GM19324 (cell line): ENCODE measurements around the gene EFCAB13.
"Not testable (repeated sequence)": the region's sequence is repeated elsewhere in the genome, so short reads cannot be mapped to it uniquely, and the experiment has no call there.

Experiments used
- ATAC-seq: cut with Tn5 transposase; IDR thresholded peaks from one replicate; pipeline ENCODE4 v1.9.1; 2021; ENCODE audit warnings: mild to moderate bottlenecking, moderate library complexity; ENCODE audit not compliant: unreplicated experiment, low FRiP score

EFCAB13 gene

DNA sequence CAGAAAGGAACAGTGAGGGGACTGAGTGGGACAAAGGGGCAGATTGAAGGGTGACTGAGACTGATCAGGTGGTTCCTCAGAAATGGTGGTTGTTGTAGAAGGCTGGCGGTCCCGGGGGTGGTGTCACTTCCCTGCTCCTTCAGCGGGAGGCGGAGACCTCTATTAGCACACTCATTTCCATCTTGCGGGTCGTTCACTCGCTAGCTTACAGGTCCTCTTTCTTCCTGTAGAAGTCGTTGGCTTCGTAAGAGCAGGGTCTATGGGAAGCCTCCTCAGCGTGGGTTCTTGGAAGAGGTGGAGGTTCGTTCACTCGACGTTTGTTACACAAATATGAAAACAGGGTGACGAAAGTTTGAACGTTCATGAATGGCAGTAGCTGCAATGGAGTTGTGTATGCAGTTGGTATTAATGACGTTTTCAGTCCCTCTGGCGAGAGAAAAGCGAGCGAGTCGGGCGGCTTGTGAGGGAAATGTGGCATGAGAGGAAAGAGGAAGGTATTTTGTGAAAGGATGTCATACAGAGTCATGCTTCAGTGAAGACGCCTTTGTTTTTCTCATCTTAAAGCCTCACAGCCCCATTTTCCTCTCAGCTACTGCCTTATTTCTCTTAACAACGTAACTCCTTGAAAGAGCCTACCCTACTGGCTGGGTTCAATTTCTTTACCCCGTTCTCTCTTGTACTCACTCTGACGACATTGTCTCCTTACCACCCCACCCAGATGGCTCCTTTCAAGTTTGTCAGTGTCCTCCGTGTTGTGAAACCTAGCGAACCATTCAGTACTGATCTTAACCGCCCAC lies 667 bp downstream of the EFCAB13 start:
- ATAC-seq, result peak; percentile 40

DNA sequence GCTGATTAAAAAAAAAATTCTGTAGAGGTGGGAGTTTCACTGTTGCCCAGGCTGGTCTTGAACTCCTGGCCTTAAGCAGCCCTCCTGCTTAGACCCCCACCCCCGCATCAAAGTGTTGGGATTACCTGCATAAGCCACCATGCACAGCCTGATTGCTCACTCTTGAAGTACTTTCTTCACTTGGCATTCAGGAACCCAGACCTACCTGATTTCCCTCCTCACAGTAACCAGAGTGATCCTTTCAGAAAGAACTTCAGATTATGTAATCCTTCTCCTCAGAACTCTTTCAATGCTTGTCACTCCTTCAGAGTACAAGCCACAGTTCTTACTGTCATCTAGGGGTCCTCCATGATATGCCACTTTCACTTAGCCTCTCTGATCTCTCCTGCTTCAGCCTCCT lies 1.4 kb downstream of the EFCAB13 start:
- ATAC-seq, result no peak

DNA sequence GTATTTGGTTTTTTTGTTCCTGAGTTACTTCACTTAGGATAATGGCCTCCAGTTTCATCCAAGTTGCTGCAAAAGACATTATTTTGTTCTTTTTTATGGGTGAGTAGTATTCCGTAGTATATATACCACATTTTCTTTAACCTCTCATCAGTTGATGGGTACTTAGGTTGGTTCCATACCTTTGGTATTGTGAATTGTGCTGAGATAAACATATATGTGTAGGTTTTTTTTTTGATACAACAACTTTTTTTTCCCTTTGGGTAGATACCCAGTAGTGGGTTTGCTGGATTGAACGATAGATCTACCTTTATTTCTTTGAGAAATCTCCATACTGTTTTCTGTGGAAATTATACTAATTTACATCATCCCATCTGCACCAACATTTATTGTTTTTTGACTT lies 6.8 kb downstream of the EFCAB13 start:
- ATAC-seq, result no peak

DNA sequence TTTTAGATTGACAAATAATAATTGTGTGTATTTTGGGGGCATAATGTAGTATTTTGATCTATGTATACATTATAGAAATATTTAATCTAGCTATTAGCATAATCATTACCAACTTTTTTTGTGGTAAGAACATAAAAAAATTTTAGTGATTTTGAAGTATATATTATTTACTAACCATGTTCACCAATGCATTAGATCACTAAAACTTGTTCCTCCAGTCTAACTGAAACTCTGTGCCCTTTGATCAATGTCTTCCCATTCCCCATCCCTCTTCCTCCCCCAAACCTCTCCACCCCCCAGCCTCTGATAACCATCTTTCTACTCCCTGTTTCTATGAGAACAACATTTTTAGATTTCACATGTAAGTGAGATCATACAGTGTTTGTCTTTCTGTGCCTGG lies 8.5 kb downstream of the EFCAB13 start:
- ATAC-seq, result no peak

DNA sequence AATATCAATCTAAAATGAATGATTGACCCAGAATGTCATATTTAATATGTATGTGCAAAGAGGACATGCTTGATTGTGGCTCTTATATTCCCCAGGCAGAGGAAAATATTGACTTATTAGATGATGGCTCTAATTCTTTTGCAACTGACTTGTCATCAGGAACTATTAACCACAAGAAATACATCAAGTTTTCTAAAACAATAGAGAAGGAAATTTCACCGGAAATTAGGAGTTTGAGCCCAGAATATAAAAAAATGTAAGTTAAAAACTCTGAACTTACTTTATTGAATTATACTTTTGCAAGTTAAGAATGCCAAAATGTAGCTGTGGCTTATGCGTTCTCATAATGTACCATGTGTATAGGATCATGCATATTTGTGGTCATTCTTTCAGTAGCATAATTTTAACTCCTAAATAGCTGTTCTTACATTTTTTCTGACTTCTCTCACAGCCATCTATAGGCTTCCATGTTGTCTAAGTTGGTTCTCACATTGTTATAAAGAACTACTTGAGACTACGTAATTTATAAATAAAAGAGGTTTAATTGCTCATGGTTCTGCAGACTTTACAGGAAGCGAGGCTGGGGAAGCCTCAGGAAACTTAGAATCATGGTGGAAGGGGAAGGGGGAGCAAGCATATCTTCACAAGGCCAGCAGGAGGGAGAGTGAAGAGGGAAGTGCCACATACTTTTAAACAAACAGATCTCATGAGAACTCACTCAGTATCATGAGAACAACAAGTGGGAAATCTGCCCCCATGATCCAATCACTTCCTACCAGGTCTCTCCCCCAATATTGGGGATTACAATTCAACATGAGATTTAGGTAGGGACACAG lies 11.6 kb downstream of the EFCAB13 start:
- ATAC-seq, result no peak

DNA sequence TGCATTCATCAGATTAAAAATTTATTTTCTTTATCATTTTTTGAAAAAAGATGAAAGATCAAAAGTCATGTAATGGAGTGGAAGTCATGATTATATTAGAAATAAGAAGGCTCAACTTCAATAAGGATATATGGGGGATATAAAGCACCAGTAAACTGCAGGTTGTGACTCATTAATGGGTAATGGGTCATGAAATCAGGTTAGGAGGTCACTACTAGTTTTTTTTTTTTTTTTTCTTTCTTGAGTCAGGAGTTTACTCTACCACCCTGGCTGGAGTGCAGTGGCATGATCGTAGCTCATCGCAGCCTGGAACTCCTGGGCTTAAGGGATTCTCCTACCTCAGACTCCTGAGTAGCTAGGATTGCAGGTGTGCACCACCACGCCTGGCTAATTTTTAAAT lies 14.3 kb downstream of the EFCAB13 start:
- no peak for ATAC-seq

DNA sequence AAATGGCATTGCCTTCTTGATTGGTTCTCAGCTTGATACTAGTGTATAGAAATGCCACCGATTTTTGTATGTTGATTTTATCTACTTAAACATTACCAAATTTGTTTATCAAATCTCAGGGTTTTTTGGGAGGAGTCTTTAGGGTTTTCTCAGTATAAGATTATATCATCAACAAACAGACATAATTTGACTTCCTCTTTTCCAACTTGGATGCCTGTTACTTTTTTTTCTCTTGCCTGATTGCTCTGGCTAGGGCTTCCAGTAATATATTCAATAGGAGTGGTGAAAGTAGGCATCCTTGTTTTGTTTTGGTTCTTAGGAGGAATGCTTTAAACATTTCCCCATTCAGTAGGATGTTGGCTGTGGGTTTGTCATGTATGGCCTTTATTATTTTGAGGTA lies 29.1 kb downstream of the EFCAB13 start:
- no peak for ATAC-seq

DNA sequence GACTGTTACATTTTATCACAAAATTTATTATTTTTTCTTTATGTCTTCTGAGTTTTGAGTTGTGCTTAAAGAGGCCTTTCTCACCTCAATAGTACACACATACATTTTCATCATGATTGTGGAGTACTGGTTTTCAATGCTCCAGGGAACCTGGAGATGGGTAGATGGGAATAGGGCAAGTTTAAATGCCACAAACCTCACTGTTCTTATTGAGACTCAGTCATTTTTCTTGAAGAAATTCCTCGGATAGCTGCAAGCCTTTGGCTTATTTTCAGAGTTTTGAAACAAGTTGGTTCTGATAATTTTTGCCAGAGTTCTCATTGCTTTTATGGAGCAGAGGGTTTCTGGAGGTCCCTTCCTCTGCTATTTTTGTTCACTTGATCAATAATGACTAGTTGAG lies 34.9 kb downstream of the EFCAB13 start:
- ATAC-seq, result no peak

DNA sequence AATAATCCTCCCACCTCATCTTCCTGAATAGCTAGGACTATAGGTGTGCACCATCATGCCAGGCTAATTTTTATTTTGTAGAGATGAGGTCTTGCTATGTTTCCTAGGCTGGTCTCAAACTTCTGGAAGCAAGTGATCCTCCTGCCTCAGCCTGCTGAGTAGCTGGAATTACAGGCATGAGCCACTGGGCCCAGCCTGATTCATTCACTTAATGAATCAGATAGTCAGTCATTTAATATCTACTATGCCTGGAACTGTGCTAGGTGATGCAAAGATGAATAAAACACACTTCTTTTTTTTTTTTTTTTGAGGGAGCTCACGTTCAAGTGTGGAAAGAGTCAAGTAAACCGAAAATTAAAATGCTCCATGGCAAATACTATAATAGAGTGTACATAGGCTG lies 39.4 kb downstream of the EFCAB13 start:
- ATAC-seq, result no peak

DNA sequence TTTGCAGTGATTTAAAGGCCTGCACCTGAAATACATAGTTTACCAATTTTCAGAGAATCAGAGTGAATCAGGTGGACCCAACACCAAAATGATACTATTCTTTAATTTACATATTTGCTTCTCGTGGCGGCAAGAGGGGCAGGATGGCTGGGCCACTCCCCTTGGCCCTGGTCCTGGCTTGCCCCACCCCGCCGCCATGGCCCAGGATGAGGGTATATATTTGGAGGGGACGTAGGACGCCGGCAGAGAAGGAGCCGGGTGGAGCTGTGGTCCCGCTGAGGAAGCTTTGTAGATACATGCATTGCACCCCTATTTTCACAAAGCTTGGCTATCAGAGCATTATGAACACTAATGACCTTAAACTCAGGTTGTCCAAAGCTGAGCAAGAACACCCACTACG lies 43.5 kb downstream of the EFCAB13 start:
- no peak for ATAC-seq

DNA sequence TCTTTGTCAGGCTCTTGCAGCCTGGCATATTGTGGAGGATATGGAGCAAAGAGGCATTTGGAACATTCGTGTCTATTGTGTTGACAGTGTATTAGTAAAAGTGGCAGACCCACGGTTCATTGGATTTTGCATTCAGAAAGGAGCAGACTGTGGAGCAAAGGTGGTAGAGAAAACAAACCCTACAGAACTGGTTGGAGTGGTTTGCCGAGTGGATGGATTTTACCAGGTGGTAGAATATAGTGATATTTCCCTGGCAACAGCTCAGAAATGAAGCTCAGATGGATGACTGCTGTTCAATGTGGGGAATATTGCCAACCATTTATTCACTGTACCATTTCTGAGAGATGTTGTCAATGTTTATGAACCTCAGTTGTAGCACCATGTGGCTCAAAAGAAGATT lies 44.5 kb downstream of the EFCAB13 start:
- no peak for ATAC-seq

DNA sequence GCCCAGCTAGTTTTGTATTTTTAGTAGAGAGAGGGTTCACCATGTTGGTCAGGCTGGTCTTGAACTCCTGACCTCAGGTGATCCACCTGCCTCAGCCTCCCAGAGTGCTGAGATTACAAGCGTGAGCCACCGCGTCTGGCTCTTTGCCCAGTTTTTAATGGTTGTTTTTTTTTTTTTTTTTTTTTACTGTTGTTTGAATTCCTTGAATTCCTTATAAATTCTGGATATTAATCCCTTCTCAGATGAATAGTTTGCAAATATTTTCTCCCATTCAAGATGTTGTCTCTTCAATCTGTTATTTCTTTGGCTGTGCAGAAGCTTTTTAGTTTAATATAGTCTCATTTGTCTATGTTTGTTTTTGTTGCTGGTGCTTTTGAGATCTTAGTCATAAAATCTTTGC lies 47.1 kb downstream of the EFCAB13 start:
- ATAC-seq, result not testable (repeated sequence)

DNA sequence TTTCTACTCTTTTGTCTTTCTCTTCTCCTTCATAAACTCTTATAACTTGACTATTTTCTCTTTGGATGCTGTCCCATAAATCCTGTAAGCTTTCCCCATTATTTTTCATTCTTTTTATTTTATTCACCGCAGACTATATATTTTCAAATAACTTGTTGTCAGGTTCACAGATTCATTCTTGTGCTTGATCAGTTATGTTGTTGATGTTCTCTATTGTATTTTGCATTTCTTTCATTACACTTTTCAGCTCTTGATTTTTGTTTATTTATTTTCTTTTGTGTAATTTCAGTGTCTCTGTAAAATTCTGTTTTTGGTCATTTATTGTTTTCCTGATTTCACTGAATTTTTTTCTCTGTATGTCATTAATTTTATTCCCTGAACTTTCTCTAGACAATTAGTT lies 49.2 kb downstream of the EFCAB13 start:
- no peak for ATAC-seq

DNA sequence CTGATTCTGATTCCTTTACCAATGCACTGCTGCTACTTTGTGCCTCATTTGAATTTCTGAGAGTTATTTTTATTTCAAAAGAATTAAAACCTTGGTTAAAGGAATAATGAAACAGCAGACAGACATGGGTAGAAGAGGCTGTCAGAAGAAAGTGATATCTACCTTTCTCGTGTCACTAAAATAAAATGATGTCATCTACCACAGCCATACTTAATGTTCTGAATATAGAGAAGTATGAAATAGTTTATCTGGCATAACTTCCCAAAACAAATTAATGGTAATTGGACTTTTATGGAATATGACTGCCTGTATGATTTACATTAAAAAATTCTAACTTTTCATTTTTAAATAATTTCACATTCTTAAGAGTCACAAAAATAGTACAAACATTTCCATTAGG lies 52.5 kb downstream of the EFCAB13 start:
- ATAC-seq, result no peak

DNA sequence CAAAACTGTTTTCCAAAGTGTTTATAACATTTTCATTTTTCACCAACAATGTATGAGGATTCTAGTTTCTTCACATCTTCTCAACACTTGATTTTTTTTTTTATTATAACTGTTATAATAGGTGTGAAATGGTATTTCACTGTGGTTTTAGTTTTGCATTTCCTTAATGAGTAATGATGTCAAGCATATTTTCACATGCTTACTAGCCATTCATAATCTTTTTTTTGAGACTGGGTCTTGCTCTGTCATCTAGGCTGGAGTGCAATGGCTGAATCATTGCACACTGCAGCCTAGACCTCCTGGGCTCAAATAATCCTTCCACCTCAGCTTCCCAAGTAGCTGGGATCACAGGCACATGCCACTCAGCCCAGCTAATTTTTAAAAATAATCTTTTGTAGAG lies 65.1 kb downstream of the EFCAB13 start:
- ATAC-seq, result no peak

DNA sequence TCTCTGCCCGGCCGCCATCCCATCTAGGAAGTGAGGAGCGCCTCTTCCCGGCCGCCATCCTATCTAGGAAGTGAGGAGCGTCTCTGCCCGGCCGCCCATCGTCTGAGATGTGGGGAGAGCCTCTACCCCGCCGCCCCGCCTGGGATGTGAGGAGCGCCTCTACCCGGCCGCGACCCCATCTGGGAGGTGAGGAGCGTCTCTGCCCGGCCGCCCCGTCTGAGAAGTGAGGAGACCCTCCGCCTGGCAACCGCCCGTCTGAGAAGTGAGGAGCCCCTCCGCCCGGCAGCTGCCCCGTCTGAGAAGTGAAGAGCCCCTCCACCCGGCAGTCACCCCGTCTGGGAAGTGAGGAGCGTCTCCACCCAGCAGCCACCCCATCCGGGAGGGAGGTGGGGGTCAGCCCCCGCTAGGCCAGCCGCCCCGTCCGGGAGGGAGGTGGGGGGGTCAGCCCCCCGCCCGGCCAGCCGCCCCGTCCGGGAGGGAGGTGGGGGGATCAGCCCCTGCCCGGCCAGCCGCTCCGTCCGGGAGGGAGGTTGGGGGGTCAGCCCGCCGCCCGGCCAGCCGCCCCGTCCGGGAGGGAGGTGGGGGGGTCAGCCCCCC lies 73.9 kb downstream of the EFCAB13 start:
- not testable (repeated sequence) for ATAC-seq

DNA sequence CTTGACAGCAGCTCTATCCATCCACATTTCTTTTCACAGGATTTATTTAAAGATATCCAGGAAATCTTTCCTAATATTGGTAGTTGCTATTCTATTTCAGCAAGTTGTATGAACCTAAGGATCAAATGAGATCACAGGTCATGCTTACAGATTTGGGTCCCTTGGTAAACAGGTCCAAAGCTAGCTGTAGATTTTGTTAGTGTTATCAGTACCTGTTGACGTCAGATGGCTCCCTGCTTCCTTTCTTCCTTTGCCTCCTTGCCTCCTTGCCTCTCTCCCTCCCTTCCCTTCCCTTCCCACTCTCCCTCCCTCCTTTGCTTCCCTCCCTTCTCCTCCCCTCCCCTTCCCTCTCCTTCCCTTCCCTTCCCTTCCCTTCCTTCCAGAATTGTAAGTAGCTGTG lies 76.6 kb downstream of the EFCAB13 start:
- no peak for ATAC-seq

DNA sequence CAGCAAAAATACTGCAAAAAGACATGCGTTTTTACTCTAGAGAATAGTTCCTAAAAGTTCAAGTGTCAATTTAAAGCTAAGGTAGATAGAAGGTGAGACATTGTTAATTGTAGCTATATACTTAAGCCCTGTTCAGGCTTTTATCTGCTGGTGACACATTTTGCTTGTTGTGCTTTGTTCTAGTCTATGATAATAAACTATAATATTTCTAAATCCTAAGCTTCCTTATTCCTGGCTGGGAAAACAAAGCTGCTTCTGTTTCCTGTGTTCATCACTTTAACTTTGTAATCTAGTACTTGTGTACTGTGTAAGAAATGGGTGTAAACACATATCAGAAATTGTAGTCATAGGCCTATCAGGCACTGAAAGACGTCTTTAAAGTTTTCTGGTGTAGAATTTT lies 77.3 kb downstream of the EFCAB13 start:
- no peak for ATAC-seq

DNA sequence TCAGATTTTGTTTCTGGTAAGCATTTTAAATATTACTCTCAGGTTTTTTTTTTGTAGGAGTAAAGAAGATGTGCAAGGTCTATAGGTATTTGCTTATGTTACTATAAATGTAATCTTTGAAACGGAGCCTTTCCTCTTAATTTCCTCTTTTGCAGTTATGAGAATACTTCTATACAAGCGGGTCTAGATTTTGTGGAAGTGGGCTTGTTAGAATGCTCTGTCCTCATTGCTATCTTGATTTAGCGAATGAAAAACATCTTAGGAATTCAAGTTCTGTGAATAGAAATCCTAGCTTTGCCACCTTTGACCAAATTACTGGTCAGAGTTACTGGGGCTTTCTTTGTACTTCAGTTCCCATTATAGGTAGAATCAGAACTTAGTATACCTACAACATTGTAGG lies 80.3 kb downstream of the EFCAB13 start:
- ATAC-seq, result no peak

DNA sequence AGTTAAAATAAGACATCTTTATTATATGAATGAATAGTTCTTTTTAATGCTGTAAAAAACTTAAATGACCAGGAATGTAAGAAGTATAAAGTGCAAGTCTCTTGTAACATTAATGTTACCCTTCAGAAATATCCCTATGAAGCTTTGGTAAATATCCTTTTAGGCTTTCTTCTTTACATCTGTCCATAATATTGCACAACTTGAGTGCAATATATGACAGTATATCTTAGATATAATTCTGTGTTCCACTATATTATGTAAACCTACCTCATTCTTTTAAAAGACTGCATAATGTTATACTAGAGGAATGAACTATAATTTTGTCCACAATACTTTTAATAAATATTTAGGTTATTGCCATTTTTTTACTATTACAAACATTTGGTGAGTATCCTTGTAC lies 81.1 kb downstream of the EFCAB13 start:
- no peak for ATAC-seq

DNA sequence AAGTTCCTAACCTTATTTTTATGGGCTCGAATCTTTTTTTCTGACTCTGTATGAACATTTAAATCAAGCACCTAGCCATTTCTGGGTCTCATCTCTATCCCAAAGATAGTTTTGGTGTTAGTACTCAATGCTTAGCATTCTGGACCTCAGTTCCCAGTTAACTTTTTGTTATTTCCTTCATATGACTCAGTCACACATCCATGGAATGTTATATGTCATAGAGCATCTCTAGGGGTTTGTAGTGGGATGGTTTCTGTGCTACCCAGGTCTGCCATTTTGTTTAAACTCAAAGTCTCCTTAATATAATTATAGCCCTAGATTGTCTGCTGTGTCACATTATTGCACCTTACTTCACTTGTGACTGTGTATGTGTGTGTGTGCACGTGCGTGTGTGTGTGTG lies 90.1 kb downstream of the EFCAB13 start:
- no peak for ATAC-seq

DNA sequence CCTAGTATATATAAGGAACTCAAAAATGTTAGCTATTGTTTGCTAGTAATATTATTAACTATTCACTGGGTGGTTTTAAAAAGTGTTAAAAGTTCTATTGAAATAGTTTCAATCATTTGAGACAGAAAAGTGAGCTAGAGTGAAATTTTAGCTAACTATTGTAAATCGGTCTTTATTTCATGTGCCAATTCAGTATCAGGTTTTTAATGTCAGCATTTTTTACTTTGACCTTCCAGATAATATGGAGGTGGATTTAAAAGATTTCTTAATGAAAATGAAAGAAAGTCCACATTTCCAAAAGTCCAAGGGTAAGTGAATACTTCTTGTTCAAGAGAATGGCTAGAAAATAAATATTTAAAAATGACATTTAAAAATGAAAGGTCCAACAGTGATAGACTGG lies 90.9 kb downstream of the EFCAB13 start:
- ATAC-seq, result no peak
